HG03045 (cell line): ENCODE measurements around the gene GIPC3.
"Not testable (repeated sequence)": the region's sequence is repeated elsewhere in the genome, so short reads cannot be mapped to it uniquely, and the experiment has no call there.

Experiments
- ATAC-seq: cut with Tn5 transposase; IDR thresholded peaks from one replicate; pipeline ENCODE4 v1.9.1; 2021; ENCODE audit warnings: mild to moderate bottlenecking, moderate library complexity; ENCODE audit not compliant: unreplicated experiment

Gene GIPC3

GRCh38 chr19:3550947-3551791 lies 34.1 kb upstream of the GIPC3 start:
- ATAC-seq, result no peak

- no peak for ATAC-seq
Observed at GRCh38 chr19:3551792-3552095, 33.5 kb upstream of the GIPC3 start.

- no peak for ATAC-seq
Observed at GRCh38 chr19:3554254-3555083, 30.8 kb upstream of the GIPC3 start.

- ATAC-seq, result no peak
Observed at GRCh38 chr19:3555653-3556422, 29.4 kb upstream of the GIPC3 start.

DNA sequence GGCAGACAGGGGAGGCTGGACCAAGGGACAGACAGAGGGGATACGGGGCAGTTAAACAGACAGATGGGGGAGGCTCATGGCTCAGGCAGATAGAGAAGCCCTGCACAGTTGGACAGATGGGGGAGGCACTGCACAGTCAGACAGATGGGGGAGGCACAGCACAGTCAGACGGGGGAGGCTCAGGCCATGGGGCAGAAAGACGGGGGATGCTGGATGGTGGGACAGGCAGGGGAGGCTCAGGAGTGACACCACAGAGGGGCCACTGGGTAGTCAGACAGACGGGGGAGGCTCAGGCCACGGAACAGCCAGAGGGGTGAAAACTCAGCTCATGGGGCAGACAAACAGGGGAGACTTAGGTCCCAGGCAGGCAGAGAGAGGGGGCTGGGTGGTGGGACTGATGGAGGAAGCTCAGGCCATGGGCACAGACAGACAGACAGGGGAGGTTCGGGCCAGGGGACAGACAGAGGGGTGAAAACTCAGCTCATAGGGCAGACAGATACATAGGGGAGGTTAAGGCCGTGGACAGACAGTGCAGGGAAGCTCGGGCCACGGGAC lies 28.8 kb upstream of the GIPC3 start:
- ATAC-seq, result no peak

DNA sequence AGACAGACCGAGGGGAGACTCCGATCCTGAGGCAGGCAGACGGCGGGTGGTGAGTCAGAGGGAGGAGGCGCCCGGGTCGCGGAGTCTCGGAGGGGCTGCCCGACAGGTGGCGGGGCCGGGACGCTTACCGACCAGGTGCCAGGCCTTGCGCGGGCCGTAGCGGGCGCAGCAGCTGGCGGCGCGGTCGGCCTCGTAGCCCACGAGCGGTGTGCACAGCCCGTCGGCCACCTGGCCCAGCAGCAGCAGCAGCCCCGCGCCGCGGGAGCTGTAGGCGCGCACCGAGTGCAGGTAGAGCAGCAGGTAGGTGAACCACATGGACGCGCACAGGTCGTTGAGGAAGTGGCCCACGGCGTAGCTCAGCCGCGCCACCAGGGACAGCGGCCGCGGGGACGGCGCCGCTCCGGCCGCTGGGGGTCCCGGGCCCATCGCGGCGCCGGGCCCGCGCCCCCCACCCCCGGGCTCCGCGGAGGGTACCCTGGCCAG lies 28.3 kb upstream of the GIPC3 start:
- no peak for ATAC-seq

DNA sequence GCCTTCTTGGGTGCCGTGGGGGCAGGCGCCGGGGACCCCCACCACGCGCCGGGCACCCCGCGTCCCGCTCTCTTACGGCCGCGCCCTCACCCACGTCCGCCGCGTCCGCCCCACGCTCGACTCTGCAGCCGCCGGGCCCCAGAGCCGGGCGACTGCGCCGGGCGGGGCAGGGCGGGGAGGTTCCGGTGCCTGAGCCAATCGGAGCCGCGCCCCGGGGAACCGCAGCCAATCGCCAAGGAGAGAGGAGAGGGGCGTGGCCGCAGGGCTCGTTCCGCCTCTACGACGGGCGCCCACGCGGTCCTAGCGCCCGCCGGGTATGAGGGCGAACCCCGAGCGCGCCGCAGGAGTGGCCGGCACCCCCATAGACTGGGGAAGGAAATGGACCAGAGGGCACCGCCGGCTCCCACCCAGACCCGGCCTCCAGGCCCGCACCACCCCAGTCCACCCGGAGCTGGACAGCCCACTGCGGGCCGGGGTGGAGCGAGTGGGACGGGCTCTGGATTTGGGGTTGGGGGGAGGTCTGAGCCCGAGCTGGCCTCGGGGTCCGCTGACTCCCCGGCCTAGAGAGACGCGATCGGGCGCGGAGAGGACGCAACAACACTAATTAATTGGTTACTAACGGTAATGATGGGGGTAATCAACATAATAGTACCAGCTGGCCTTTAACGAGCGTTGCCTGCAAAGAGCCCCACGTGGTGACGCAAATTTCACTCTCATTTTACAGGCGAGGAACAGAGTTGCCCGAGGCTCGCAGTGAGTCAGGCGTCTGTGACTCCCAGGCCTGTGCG lies 27.6 kb upstream of the GIPC3 start, which contains the start of gene MFSD12:
TSS of gene MFSD12 (minus strand) at position 126 of the 788 bp plus-strand sequence. CDS start 183 bp downstream, outside the sequence.
- peak; percentile 88 for ATAC-seq

DNA sequence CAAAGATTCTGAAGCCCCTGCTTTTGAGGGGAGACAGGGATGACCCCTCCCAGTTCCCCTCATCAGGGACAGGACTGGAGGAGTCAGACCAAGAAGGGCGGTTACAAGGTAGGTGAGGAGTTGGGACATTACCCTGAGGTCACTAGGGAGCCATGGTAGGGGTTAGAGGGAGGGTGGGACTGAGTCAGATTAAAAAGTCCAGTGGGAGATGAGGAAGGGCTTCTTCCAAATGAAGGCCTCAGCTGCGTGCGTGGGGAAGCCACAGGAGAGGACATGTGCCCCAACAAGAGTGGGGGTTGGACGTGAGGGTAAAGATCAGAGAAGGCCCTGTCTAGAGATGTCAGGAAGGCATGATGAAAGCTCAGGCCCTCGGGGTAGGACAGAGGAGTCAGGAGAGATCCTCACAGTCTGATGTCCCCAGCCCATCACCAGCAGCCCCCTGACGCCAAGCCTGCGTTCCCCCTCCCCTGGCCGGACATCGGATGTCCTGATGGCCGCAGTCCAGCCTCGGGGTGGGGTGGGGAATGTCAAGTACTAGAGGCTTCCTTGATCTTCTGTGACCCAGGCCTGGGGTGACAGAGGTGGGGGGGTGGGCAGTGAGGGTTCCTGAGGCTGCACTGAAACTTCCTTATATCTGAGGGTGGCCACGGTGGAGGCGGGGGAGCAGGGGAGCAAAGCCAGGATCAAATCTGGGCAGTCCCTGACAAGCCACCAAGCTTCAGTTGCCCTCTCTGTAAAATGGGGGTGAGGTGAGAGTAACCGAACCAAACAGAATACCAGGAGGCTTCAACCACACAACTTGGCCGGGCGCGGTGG lies 21.4 kb upstream of the GIPC3 start:
- ATAC-seq, result no peak

DNA sequence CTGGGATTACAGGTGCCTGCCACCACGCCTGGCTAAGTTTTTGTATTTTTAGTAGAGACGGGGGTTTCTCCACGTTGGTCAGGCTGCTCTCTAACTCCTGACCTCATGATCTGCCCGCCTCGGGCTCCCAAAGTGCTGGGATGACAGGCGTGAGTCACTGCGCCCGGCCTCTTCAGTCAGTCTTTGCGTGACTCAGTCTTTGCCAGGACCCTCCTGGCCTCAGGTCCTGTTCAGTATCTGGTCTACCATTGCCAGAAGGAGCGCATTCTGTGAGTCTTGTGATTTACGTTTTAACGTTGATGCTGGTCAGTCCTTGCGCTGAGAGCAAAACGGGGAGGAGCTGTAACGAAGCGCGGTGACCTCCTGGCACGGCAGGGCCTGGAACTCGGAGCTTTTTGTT lies 20.1 kb upstream of the GIPC3 start:
- no peak for ATAC-seq

- ATAC-seq, result not testable (repeated sequence)
Observed at GRCh38 chr19:3570042-3570441, 15.2 kb upstream of the GIPC3 start.

GRCh38 chr19:3570606-3571011 lies 14.7 kb upstream of the GIPC3 start:
- ATAC-seq, result no peak

DNA sequence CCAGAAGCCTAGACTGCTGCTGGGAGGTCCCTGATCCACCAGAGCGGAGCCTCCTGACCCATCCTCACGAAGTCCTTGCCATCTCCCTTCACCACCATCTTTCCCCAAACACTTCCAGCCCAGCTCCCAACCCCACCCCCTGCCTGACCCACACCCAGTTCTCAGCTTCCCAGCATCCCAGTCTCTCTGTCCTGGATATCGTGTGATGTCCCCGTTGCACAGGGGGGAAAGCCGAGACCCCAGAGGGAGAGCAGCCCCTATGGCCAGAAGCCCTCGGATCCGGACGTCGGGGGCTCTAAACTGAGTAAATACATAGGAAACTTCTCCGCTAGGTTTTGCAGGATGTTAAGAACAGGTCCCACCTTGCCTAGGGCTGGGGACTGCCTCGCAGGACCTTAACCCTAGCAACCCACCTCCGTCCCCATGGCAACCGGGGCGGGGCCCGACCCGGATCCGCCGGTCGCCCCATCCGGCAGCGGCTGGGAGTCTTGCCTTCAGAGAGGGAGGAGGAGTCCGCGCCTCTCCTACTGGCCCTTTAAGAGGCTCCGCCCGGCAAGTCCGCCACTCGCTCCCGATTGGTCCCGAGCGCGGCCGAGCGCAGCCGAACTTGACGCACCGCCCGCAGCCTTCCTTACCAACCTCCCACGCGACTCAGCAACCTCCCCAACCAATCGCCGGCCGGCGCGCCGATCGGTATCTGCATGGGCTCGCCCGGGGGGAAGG lies 13.0 kb upstream of the GIPC3 start:
- ATAC-seq, result peak; percentile 87

DNA sequence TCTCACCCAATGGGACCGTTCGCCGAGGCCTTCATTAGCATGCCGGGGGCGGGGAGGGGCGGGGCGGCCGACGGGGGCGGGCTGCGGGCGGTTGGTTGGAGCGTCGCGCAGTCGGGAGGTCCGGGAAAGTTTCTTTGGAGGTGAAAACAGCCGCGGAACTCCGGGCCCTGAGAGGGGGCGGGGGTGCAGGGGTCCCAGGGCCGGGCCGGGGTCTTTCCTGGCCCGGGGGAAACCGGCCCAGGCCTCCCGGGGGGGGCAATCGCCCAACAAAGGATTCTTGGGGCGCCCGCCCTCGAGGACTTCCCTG lies 12.5 kb upstream of the GIPC3 start, which contains the start of gene HMG20B:
TSS of gene HMG20B (plus strand) at position 90 of the 307 bp plus-strand sequence. CDS start 366 bp downstream, outside the sequence.
- ATAC-seq, result no peak

DNA sequence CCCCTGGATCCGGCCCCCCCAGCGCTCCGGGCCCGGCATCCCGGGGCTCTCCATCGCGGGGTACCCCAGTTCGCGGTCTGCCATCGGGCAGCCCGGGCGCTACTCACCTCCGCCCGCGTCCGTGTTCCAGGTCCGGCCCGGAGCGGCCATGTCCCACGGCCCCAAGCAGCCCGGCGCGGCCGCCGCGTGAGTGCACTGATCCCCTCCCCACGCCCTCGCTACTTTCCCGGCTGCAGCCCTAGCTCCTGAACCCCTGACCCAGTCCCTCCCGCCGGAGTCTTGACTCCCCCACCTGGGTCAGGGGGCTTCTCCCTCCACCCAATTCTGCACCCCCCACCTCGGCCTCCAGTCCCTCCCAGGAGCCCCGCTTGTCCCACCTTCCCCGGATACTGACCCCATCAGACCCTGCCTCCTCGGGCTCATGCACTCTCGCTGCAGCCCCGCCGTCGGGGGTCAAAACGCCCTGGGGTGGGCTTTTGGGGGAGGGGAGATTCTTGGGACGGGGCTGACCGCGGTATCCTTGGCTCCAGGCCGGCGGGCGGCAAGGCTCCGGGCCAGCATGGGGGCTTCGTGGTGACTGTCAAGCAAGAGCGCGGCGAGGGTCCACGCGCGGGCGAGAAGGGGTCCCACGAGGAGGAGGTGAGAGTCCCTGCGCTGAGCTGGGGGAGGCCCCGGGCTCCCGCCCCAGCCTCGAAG lies 12.0 kb upstream of the GIPC3 start:
- peak; percentile 9 for ATAC-seq

GRCh38 chr19:3573858-3574637 lies 11.2 kb upstream of the GIPC3 start:
- no peak for ATAC-seq

- no peak for ATAC-seq
Observed at GRCh38 chr19:3575260-3575741, 10.0 kb upstream of the GIPC3 start.
